HG03159 (cell line): Measurements from ENCODE around the gene MAPRE2.

Source experiments
- ATAC-seq: cut with Tn5 transposase; IDR thresholded peaks from one replicate; pipeline ENCODE4 v1.9.1; 2021; ENCODE audit warnings: mild to moderate bottlenecking, moderate library complexity; ENCODE audit not compliant: unreplicated experiment

Gene MAPRE2

DNA sequence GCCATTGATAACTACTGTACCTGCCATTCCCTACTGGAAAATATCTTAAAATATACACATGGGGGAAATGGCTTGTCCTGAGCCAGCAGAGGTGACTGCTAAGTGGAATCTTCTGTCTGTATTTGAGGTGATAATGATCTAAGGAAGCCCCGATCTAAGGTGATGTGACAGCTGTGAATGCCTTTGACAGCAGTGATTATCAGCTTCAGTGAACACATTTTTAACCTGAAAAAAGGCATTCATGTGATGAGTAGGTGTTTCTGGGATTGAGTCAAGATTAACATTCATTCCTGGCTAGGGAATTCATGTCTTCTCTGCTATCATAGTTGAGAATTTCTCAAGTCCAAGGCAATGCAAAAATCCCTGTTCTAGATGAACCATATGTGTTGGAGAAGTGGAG is 9.1 kb upstream of the MAPRE2 start:
- ATAC-seq: no peak

DNA sequence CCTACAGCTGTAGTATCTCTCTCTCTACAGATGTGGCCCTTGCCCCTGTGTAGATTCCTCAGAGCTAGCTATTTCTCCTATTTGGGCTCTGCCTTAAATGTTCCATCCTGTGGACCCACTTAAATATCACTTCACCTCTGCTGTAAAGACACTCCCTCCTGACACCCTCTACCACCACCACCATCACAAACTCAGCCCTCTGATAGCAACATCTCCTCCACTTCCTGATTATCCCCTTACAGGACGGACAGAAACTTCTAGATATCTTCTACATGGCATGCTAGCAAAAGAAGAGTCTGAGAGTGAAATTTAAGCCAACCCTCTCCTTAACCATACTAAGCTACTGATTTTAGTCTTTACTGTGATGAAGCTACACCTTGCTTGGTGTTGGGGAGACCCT is 3.2 kb upstream of the MAPRE2 start:
- no peak for ATAC-seq

DNA sequence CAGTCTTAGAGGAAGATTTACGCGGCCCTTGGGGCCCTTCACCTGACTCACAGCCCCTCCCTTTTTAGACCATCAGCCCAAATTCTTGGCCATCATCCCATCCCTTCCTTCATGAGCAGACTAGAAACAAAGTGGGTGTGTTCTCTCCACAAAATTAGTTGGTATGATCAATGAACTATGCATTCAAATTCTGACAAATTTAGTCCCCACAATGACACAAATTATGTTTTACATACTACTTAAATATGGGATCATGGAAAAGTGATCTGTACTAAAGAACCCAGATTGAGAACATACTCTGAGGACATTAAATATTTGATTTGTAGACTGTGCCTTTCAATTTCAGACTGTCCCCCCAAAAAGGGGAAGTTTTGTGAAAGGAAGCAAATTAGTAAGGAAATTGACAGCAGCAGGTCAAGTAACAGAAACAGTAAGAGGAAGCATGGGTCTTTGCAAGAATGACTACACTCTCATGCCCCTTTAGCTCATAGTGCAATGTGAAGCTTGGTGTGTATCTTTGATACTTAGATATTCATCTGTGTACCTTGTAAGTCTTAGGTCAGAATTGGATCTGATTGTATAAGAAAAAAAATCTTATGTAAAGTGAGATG is 2.2 kb upstream of the MAPRE2 start:
- peak; percentile 50 for ATAC-seq

DNA sequence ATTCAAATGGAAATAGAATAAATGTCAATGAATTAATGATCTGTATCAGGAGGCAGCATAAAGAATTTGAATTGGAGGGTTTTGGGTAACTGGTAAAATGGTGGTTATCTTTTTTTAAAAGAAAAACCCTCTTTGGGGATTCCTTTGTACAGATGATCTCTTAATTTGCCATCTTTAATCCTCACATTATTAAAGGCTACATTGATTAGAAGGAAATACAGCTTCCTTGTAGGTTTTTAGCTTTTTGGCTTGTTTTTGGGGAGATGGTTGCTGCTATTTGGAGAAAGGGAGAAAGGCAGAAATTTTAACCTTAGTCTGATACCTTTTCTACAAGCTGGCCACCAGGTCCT is 600 bp upstream of the MAPRE2 start:
- ATAC-seq: no peak

DNA sequence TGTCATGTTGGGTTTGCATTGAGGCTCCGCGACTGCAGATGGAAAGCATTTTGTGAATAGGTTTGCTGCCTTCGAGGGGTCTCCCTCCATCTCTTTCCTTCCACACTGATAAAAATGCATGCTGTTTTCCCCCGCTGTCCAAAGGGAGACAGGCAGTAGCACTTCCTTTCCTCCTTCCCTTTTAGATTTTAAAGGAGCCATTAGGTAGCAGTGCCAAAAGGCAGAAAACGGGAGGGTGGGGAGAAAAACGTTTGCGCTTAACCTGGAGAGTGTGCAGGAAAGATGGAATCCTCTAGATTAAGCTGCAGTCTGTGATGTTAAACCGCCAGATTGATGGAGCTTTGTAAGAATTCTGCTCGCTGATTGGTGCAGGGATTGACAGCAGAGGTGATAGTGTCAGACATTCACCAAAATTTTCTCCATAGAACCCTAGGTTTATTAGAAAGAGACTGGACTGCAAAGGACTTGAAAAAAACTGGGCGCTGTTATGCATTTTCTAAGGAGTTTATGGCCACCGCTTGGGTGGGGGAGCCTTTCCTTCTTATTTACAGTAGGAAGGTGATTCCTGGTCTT is 688 bp downstream of the MAPRE2 start:
- no peak for ATAC-seq

DNA sequence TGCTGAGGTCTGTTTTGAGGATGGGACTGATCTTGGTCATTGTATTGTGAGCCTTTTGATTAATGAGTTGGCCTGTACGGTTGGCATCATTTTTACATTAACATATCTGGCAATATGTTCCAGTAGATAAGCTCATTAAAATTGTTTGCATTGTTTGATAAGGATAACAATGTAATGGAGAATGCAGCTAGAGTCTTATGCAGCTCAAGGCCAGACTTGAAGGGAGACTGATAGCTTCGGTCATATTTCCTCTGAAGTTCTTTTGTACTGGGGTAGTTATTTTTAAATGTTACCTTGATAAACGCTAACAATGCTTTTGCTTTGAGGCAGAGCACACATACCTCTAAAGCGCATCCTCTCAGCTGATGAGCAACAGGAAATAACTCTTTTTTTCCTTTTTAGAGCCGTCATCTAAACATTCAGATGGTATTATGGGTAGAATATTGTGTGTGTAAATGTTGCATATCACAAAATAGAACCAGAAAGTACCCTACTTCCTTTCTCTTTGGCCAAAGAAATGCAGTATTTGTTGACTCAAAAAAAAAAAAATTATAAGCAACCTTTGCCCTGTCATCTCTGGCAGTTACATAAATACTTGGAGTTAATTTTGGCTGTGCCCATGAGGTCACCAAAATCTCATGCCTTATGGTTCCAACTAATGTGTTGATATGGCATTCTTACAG is 1.3 kb downstream of the MAPRE2 start:
- ATAC-seq: no peak

DNA sequence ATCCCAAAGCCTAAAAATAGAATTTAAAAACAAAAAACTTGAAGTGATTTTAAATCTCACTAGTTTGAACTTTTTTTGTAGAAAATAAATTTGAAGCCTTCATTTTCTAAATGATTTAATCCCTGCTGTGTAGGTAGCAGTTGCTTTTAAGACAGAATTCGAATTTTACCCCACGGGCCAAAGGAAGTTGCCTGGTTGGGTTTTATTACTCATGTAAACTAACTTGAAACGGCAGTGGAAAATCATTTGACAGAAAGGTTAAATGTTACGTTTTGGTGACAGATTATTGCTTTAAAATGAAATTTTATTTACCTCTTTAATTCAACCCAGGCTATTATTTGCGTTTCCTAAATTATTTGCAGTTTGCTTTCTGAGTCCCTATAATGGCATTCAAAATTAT is 2.0 kb downstream of the MAPRE2 start:
- ATAC-seq: no peak

DNA sequence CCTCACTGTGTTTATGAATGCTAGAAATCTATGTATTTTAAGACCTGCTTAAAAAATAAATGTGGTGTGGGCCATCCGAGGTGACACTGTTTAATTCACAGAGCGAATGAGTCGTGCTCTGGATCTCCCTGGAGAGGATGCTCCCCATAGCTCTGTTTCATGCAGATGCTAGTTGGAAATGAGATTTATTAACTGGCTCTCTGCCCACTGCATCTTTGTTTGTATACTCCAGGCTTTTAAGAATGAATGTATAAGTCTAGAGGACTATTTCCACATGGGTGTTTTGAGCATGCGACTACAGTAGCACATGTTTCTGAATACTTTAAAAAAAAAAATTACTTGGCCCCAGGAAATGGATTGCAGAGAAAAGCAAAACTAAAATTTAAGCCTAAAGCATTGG is 3.9 kb downstream of the MAPRE2 start:
- no peak for ATAC-seq

DNA sequence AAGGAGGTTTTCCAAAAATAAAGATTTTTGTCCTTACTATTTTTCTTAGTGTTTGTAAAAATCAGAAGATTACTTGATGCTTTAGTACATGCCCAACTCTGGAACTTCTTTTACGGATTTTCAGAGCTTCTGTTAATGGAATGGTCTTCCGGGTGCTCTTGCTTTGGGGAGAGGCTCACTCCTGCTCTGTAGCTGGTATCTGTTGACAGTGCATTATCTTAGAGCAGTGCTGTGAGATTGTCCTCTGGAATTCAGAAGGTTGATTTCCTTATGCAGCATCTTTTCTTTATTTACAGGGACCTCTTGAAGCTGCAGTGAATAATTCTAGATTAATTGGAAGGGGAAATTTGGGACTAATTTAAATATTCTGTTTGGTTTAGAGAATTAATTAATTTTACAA is 4.6 kb downstream of the MAPRE2 start:
- ATAC-seq: no peak

DNA sequence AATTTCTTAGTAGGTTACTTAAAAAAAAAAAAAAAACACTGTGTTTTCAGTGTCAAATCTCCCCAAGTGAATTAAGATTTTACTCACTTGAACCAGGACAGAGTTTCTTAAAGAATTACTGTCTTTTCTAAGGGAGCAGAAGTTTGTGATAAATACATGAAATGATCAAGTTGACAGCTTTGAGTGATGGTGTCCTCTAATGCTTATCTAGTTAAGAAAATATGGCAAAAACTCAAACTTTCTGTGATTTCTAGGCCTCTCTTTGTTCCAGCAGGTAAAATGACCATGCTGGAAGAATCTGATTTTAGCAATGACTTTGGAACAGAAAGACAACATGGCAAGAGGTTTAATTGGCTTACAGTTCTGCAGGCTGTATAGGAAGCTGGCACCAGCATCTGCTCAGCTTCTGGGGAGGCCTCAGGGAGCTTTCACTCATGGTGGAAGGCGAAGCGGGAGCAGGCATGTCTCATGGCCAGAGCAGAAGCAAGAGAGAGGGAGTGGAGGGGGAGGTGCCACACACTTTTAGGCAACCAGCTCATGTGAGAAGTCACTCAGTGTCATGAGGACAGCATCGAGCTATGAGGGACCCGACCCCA is 6.6 kb downstream of the MAPRE2 start:
- no peak for ATAC-seq

DNA sequence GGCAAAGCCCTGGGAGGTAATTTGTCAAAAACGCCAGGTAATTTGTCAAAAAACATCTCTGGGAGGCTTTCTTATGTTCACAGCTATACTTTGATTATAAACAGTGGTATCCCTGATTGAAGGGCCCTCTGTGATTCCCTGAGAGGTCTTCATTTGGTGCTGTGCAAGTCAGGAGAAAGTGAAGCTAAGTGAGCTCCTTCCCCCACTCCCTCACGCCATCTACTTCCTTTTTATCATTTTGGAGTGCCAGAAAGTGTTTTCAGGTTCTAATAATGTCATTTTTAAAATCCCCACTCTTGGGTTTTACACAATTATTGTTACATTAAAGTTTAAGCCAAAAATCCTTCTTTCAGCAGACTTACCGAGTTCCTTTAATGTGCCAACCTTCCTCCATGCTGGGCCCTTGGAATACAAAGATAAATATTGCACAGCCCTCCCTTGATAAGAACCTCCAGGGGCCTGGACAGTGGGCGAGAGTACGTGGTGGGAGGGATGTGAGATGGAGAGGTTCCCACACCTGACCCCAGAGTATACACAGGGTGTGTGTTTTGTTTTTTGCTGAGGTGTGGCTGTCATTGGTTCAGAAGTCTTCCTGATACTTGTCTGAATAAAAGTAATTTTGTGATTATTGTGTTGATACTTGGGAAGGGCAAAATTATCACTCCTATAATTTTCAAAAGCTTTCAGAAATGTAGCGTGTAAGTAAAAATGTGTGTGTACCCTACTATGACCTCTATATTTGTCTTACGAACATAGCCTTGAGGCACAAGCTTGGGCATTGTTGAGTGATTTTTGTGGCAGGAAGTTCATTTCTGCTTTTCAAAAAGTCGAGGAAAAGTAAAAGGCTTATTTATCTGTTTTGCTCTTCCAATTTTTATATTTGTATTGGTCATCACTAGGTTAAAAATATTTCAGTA is 8.2 kb downstream of the MAPRE2 start:
- peak; percentile 19 for ATAC-seq

DNA sequence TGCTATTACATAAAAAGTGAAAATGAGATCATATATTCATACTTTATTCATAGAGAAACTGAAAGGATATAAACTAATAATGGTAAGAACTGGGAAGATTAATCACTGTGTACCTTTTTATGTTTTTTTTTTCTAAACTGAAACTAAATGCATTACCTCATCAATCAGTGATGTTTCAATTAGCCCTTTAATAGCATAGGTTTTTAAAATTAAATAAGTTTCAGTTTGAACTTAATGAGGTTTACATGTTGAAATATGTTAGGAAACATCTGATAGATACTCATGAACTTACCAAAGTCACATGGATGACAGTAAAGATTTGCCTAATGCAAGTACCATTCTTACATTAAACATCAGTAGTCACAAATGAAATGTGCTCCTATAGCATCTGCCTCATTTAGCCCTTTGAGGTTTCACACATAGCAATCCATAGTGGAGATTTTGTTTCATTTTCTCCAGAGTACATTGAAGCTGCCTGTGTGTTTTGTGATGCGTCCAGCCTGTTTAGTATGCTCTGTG is 8.9 kb downstream of the MAPRE2 start:
- peak; percentile 50 for ATAC-seq

DNA sequence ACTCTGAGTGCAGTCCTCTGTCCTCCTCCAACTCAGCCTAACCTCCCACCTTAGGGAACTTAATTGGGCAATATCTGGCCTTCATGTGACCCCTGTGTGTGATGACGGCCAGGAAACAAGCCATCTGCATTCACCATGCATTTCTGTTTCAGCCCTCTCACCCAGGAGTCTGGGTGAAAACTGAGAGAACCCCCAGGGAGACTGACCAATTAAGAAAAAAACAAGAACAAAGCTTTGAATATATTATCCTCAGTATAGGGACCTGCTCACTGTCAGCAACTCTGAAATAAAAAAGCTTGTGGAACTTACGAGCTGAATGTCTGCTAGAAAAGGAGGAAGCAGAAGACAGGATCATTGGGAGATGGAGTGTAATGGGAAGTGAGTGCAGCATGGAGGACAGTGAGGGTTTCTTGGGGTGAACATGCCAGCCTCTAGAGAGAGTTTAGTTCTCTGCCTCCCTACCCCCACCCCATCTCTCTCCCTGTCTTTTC is 9.5 kb downstream of the MAPRE2 start:
- ATAC-seq: peak; percentile 29

DNA sequence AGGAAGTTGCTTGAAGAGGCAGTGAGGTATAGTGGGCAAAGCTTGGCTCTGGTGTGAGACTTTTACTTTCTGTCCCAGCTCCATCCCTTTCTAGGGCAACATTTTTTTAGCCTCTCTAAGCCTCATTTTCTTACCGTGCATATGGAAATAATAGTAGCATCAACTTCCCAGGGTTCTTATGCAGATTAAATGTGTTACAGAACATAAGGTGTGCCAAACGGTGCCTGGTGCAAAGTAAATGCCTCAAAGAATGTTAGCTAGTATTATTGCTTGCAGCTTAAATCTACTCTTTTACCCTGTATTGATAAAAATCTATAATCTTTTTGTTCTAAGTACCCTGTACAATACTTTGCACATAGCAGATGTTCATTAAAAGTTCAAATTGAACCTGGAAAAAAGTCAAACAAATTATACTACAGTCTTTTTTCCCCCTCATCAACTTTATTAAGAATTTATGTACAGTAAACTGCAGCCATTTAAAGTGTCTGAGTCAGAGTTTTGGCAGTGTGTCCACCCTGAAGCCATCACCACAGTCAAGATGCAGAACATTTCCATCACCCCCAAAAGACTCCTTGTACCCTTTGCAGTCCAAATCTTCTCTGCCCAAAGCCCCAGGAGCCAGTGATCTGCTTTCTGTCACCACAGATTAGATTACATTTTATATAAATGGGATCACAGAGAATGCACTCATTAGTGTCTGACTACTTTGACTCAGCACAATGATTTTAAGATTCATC is 10.6 kb downstream of the MAPRE2 start:
- no peak for ATAC-seq

DNA sequence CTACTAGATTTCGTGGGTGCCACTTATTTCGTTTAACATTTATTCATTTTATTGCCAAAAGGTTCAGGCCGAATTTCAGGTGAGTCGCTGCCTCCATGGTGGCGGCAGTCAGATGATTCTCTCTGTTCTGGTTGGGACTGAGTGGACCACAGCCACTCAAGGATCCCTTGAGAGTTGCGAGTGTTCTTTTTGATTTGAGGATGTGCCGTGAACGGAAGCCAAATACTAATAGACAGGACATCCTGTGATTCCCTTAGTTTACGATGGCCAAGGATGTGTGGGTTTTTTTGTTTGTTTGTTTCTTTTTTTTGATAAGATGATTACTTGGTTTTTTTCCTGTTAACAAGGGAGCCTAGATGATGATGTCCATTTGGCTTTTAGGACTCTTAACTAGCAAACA is 13.2 kb downstream of the MAPRE2 start:
- no peak for ATAC-seq

DNA sequence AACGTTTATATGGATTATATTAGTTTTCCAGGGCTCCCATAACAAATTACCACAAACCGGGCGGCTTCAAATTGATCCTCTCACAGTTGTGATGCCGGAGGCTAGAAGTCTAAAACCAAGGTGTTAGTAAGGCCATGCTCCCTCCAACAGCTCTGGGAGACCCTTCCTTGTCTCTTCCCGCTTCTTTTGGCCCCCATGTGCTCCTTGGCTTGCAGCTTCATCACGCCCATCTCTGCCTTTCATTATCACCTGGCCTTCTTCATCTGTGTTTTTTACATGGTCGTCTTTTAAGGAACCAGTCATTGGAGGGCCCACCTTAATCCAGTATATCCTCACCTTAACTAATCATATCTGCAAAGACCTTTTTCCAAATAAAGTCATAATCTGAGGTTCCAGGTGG is 13.9 kb downstream of the MAPRE2 start:
- no peak for ATAC-seq

DNA sequence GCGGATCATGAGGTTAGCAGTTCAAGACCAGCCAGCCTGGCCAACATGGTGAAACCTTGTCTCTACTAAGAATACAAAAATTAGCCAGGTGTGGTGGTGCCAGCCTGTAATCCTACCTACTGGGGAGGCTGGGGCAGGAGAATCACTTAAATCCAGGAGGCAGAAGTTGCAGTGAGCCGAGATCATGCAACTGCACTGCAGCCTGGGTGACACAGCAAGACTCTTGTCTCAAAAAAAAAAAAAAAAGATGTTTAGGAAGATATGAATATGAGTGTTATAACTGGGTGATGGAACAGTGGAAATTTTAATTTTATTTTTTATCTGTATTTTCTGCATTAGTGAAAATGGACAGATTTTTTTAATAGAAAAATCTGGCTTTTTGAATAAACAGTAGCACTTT is 14.5 kb downstream of the MAPRE2 start:
- no peak for ATAC-seq

DNA sequence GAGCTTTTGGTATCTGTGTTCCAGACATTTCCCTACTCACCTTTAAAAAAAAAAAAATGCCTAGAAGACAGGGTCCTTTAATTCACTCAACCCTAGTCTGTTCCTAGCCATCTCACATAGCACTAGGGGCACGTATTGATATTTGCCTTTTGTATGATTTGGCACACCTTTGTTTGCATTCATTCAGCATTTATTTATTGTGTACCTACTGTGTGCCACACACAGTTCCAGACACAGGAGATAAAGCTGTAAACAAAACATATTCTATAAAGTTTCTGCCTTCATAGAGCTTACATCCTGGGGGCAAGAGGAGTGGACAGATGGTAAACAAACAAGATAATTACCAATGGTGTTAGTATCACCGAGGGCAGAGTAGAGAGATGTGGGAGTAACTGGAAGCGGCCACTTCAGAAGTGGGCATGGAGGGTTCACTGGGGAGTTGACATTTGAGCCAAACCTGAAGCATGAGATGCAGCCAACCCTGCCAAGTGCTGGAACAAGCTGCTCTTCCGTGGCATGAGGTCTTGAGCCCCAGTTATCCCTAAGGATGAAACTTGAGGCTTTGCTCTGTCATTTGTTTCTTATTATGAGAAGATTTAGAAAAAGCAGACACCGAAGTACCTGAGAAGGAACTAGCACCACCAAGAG is 18.2 kb downstream of the MAPRE2 start:
- ATAC-seq: no peak

DNA sequence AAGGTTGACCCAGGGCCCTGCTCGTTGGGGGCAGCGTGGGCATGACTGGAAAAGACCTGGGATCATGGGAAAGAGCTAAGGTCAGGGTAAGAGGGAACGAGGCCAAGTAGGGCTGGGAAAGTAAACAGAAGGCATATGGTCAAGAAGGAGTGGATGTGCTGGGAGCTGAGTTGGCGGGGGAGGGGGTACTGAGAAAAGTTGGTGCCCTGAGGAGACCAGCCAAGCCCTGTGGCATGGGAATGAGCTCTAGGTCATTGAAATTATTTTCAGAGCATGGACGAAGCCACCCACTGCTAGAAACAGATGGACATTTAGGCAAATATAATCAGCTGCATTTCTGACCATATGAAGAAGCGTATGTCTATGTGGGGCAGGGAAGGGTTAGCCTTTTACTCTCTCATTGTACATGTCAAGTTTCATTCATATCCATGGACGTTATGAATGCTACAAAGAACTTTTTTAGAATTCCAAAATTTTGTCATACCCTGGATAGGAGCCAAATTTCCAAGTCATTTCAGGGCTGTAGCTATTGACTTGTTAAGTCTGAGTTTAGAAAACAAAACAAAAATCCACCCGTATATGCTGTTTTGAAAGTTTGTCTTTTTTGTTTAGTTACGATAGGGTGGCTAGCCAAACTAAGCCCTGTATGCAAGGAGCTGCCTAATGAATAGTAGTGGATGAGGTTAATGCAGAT is 19.1 kb downstream of the MAPRE2 start:
- no peak for ATAC-seq
